ENCODE data around the gene MEMO1. TPM values are rescaled to one million over a fixed set of nuclear protein-coding genes. Genes with fewer than 3 reads are reported as not detected.
"Not testable (repeated sequence)": the region's sequence is repeated elsewhere in the genome, so short reads cannot be mapped to it uniquely, and the experiment has no call there.

Gene MEMO1
- total and polyA plus RNA-seq, 2 donors from 2014 or later = 22.2 to 28.6 TPM

GRCh38 chr2:32051836-32052439 is 41.1 kb upstream of the MEMO1 start:
- H3K9me3 ChIP-seq (ENCODE audit: control insufficient read depth in 2 of 3, insufficient read depth in 1 of 3, low read length in 3 of 3) = no peaks in the 10 kb centered on the region
- no peak overlapping the region for H3K9ac ChIP-seq (ENCODE audit: low read length in 3 of 3)
- no peaks in the 10 kb centered on the region for H3K27me3 ChIP-seq (ENCODE audit: control insufficient read depth, insufficient read depth, low read length)
- FAIRE-seq = no peak
- DNase-seq = peak in 1 of 5 donors; percentile 18
- H3K36me3 ChIP-seq (ENCODE audit: control insufficient read depth in 2 of 3, insufficient read depth in 3 of 3, low read length in 3 of 3) = no peaks in the 10 kb centered on the region
- no peaks in the 10 kb centered on the region for H3K4me1 ChIP-seq (ENCODE audit: control insufficient read depth in 2 of 3, insufficient read depth in 2 of 3, low read depth in 1 of 3, low read length in 3 of 3)
- H3K4me3 ChIP-seq (ENCODE audit: low read length in 3 of 3) = no peak overlapping the region
- no peak for TF ChIP-seq CTCF (IDR thresholded peaks at IDR 0.05; ENCODE audit: borderline replicate concordance, extremely low read depth, insufficient read depth)
- H3K27ac ChIP-seq (ENCODE audit: low read depth in 2 of 2, low read length in 2 of 2) = no peak overlapping the region
- intact Hi-C loops (cut with DNase I) = no loop called here

- H3K9me3 ChIP-seq (ENCODE audit: control insufficient read depth in 2 of 3, insufficient read depth in 1 of 3, low read length in 3 of 3) = no peaks in the 10 kb centered on the region
- no peaks in the 10 kb centered on the region for H3K27me3 ChIP-seq (ENCODE audit: control insufficient read depth, insufficient read depth, low read length)
- intact Hi-C loops (cut with DNase I) = no loop called here
- TF ChIP-seq CTCF (IDR thresholded peaks at IDR 0.05; ENCODE audit: borderline replicate concordance, extremely low read depth, insufficient read depth) = no peak
- no peak overlapping the region for H3K27ac ChIP-seq (ENCODE audit: low read depth in 2 of 2, low read length in 2 of 2)
- H3K36me3 ChIP-seq (ENCODE audit: control insufficient read depth in 2 of 3, insufficient read depth in 3 of 3, low read length in 3 of 3) = no peaks in the 10 kb centered on the region
- FAIRE-seq (no peak), DNase-seq (no peak)
- no peak overlapping the region for H3K4me3 ChIP-seq (ENCODE audit: low read length in 3 of 3)
- no peaks in the 10 kb centered on the region for H3K4me1 ChIP-seq (ENCODE audit: control insufficient read depth in 2 of 3, insufficient read depth in 2 of 3, low read depth in 1 of 3, low read length in 3 of 3)
- H3K9ac ChIP-seq (ENCODE audit: low read length in 3 of 3) = no peak overlapping the region
Measured at GRCh38 chr2:32043561-32043960, 32.8 kb upstream of the MEMO1 start.

GRCh38 chr2:32039447-32040219 is 28.8 kb upstream of the MEMO1 start, which contains the start of gene DPY30:
TSS of gene DPY30 (minus strand) at chr2:32039805. CDS start at chr2:32039456, 349 bp downstream.
- H3K36me3 ChIP-seq (ENCODE audit: control insufficient read depth in 2 of 3, insufficient read depth in 3 of 3, low read length in 3 of 3) = no peaks in the 10 kb centered on the region
- no peaks in the 10 kb centered on the region for H3K4me1 ChIP-seq (ENCODE audit: control insufficient read depth in 2 of 3, insufficient read depth in 2 of 3, low read depth in 1 of 3, low read length in 3 of 3)
- DNase-seq (peak; percentile 95 to 98 (median 97)), FAIRE-seq (no peak)
- H3K9me3 ChIP-seq (ENCODE audit: control insufficient read depth in 2 of 3, insufficient read depth in 1 of 3, low read length in 3 of 3) = no peaks in the 10 kb centered on the region
- intact Hi-C loops (cut with DNase I) = no loop called here
- H3K27ac ChIP-seq (ENCODE audit: low read depth in 2 of 2, low read length in 2 of 2) = peak within 1 kb of the TSS; percentile 59 to 89
- peak within 1 kb of the TSS; percentile 70 to 91 (median 82) for H3K4me3 ChIP-seq (ENCODE audit: low read length in 3 of 3)
- TF ChIP-seq CTCF (IDR thresholded peaks at IDR 0.05; ENCODE audit: borderline replicate concordance, extremely low read depth, insufficient read depth) = peak; percentile 7
- H3K27me3 ChIP-seq (ENCODE audit: control insufficient read depth, insufficient read depth, low read length) = no peaks in the 10 kb centered on the region
- peak within 1 kb of the TSS; percentile 44 to 92 (median 87) for H3K9ac ChIP-seq (ENCODE audit: low read length in 3 of 3)

GRCh38 chr2:32034198-32034887 is 23.5 kb upstream of the MEMO1 start:
- H3K9ac ChIP-seq (ENCODE audit: low read length in 3 of 3); H3K27me3 ChIP-seq (ENCODE audit: control insufficient read depth, insufficient read depth, low read length); intact Hi-C loops (cut with DNase I); H3K27ac ChIP-seq (ENCODE audit: low read depth in 2 of 2, low read length in 2 of 2); FAIRE-seq; H3K4me3 ChIP-seq (ENCODE audit: low read length in 3 of 3); H3K4me1 ChIP-seq (ENCODE audit: control insufficient read depth in 2 of 3, insufficient read depth in 2 of 3, low read depth in 1 of 3, low read length in 3 of 3); H3K36me3 ChIP-seq (ENCODE audit: control insufficient read depth in 2 of 3, insufficient read depth in 3 of 3, low read length in 3 of 3); DNase-seq; H3K9me3 ChIP-seq (ENCODE audit: control insufficient read depth in 2 of 3, insufficient read depth in 1 of 3, low read length in 3 of 3): not testable (repeated sequence)

- H3K4me1 ChIP-seq (ENCODE audit: control insufficient read depth in 2 of 3, insufficient read depth in 2 of 3, low read depth in 1 of 3, low read length in 3 of 3); H3K27ac ChIP-seq (ENCODE audit: low read depth in 2 of 2, low read length in 2 of 2); H3K27me3 ChIP-seq (ENCODE audit: control insufficient read depth, insufficient read depth, low read length); H3K4me3 ChIP-seq (ENCODE audit: low read length in 3 of 3); intact Hi-C loops (cut with DNase I); H3K9ac ChIP-seq (ENCODE audit: low read length in 3 of 3); H3K9me3 ChIP-seq (ENCODE audit: control insufficient read depth in 2 of 3, insufficient read depth in 1 of 3, low read length in 3 of 3); FAIRE-seq; DNase-seq: not testable (repeated sequence)
- peaks cover 2 to 14% (median 4%) of the 10 kb centered on the region in 3 donors for H3K36me3 ChIP-seq (ENCODE audit: control insufficient read depth in 2 of 3, insufficient read depth in 3 of 3, low read length in 3 of 3)
Measured at GRCh38 chr2:32018789-32019482, 8.1 kb upstream of the MEMO1 start.
